NCI-H1105 (cell line): ENCODE data around the gene EVA1C.
"Not testable (repeated sequence)": the region's sequence is repeated elsewhere in the genome, so short reads cannot be mapped to it uniquely, and the experiment has no call there.

Experiments used
- DNase-seq: peaks from one replicate; lab custom pipeline; 2025; lab: John Stamatoyannopoulos, UW

Gene EVA1C

GRCh38 chr21:32424674-32425073 is 12.2 kb downstream of the EVA1C start:
- DNase-seq: no peak

- DNase-seq: no peak
Observed at GRCh38 chr21:32425628-32426027, 13.1 kb downstream of the EVA1C start.

GRCh38 chr21:32426066-32426465 is 13.6 kb downstream of the EVA1C start:
- no peak for DNase-seq

- DNase-seq: no peak
Observed at GRCh38 chr21:32426592-32427051, 14.1 kb downstream of the EVA1C start.

GRCh38 chr21:32427958-32428623 is 15.6 kb downstream of the EVA1C start:
- no peak for DNase-seq

GRCh38 chr21:32432982-32433660 is 20.6 kb downstream of the EVA1C start:
- not testable (repeated sequence) for DNase-seq

GRCh38 chr21:32437729-32438128 is 25.2 kb downstream of the EVA1C start:
- DNase-seq: no peak

- no peak for DNase-seq
Observed at GRCh38 chr21:32442566-32443318, 30.2 kb downstream of the EVA1C start.

- DNase-seq: no peak
Observed at GRCh38 chr21:32445101-32445500, 32.6 kb downstream of the EVA1C start.

GRCh38 chr21:32446440-32446839 is 33.9 kb downstream of the EVA1C start:
- DNase-seq: not testable (repeated sequence)

GRCh38 chr21:32447224-32447623 is 34.7 kb downstream of the EVA1C start:
- no peak for DNase-seq

- DNase-seq: no peak
Observed at GRCh38 chr21:32448803-32449594, 36.5 kb downstream of the EVA1C start.

GRCh38 chr21:32450881-32451701 is 38.6 kb downstream of the EVA1C start:
- not testable (repeated sequence) for DNase-seq

- not testable (repeated sequence) for DNase-seq
Observed at GRCh38 chr21:32452191-32452590, 39.7 kb downstream of the EVA1C start.

- no peak for DNase-seq
Observed at GRCh38 chr21:32452641-32453040, 40.1 kb downstream of the EVA1C start.

GRCh38 chr21:32455548-32455947 is 43.0 kb downstream of the EVA1C start:
- DNase-seq: no peak

GRCh38 chr21:32456497-32456918 is 44.0 kb downstream of the EVA1C start:
- DNase-seq: no peak

- no peak for DNase-seq
Observed at GRCh38 chr21:32457360-32457840, 44.9 kb downstream of the EVA1C start.

GRCh38 chr21:32457962-32458361 is 45.5 kb downstream of the EVA1C start:
- no peak for DNase-seq

GRCh38 chr21:32459972-32460371 is 47.5 kb downstream of the EVA1C start:
- DNase-seq: no peak

- no peak for DNase-seq
Observed at GRCh38 chr21:32461503-32461902, 49.0 kb downstream of the EVA1C start.
